Keratinocyte (primary cell): Measurements from ENCODE around the gene AUH. TPM values are rescaled to one million over a fixed set of nuclear protein-coding genes. Genes with fewer than 3 reads are reported as not detected.

Source experiments
- DNase-seq: peaks from one replicate; pipeline ENCODE4 v3.0.0-alpha.2; 2011; ENCODE audit warnings: low read depth, missing footprints, low spot score
- FAIRE-seq: peaks from 2 replicates; lab custom pipeline; 2011; peaks lifted over from hg19 to GRCh38; lab: Jason Lieb, UNC
- H2AFZ ChIP-seq: 2 replicates; pipeline ENCODE4 v1.6.0; 2012; ENCODE audit warnings: low read length, control low read depth, inconsistent platforms; ENCODE audit not compliant: control insufficient read depth
- H3K27ac ChIP-seq: 2 replicates; pipeline ENCODE4 v1.5.1; 2011; ENCODE audit warnings: low read length; ENCODE audit not compliant: control insufficient read depth, insufficient read depth
- H3K27me3 ChIP-seq: 3 replicates; pipeline ENCODE4 v1.6.0; 2011; ENCODE audit warnings: low read length; ENCODE audit not compliant: control insufficient read depth, insufficient read depth; ENCODE audit errors: extremely low read depth
- H3K36me3 ChIP-seq, 2 experiments: 2 replicates in 1 of 2; 3 replicates in 1 of 2; pipeline ENCODE4 v1.5.1; 2011; ENCODE audit warnings: low read length in 2 of 2, mild to moderate bottlenecking in 1 of 2; ENCODE audit not compliant: control insufficient read depth in 2 of 2, insufficient read depth in 2 of 2; ENCODE audit errors: extremely low read depth in 1 of 2
- H3K4me1 ChIP-seq: 3 replicates; pipeline ENCODE4 v1.5.1; 2011; ENCODE audit warnings: low read length; ENCODE audit not compliant: control insufficient read depth, insufficient read depth; ENCODE audit errors: extremely low read depth
- H3K4me2 ChIP-seq: 3 replicates; pipeline ENCODE4 v1.6.0; 2011; ENCODE audit warnings: low read depth, low read length; ENCODE audit not compliant: control insufficient read depth, insufficient read depth; ENCODE audit errors: extremely low read depth
- H3K4me3 ChIP-seq, 3 experiments: fragments of 200-600 bp in 1 of 3; sonication (generic) in 1 of 3; 2 replicates in 2 of 3; 3 replicates in 1 of 3; pipeline ENCODE4 v1.5.1; 2011 to 2016; ENCODE audit warnings: low read length in 3 of 3, mild to moderate bottlenecking in 3 of 3, control low read depth in 2 of 3, inconsistent platforms in 1 of 3, low read depth in 1 of 3, mixed read lengths in 1 of 3, mixed run types in 1 of 3, moderate library complexity in 1 of 3; ENCODE audit not compliant: control insufficient read depth in 2 of 3, insufficient read depth in 2 of 3; ENCODE audit errors: extremely low read depth in 1 of 3
- H3K79me2 ChIP-seq: 2 replicates; pipeline ENCODE4 v1.6.0; 2012; ENCODE audit warnings: low read length; ENCODE audit not compliant: control insufficient read depth, insufficient read depth
- H3K9ac ChIP-seq: 3 replicates; pipeline ENCODE4 v1.6.0; 2011; ENCODE audit warnings: low read length; ENCODE audit not compliant: control insufficient read depth, insufficient read depth; ENCODE audit errors: extremely low read depth
- H3K9me1 ChIP-seq: 3 replicates; pipeline ENCODE4 v1.6.0; 2011; ENCODE audit warnings: low read length; ENCODE audit not compliant: control insufficient read depth, insufficient read depth; ENCODE audit errors: extremely low read depth
- H3K9me3 ChIP-seq: 2 replicates; pipeline ENCODE4 v1.5.1; 2012; ENCODE audit warnings: low read depth, low read length; ENCODE audit not compliant: control insufficient read depth
- H4K20me1 ChIP-seq: 3 replicates; pipeline ENCODE4 v1.6.0; 2011; ENCODE audit warnings: low read length; ENCODE audit not compliant: control insufficient read depth, insufficient read depth; ENCODE audit errors: extremely low read depth
- CTCF ChIP-seq, 3 experiments: IDR thresholded peaks in 1 of 3; conservative IDR thresholded peaks in 1 of 3; optimal IDR thresholded peaks in 1 of 3; 2 replicates in 2 of 3; 3 replicates in 1 of 3; pipeline versions ENCODE3 to v1.5.1; 2011; ENCODE audit warnings: low read length in 3 of 3, mild to moderate bottlenecking in 3 of 3, moderate library complexity in 2 of 3, control low read depth in 1 of 3, inconsistent platforms in 1 of 3; ENCODE audit not compliant: insufficient read depth in 2 of 3; ENCODE audit errors: extremely low read depth in 1 of 3
- EZH2 ChIP-seq: IDR thresholded peaks from one replicate; pipeline ENCODE4 v1.6.1; 2012; ENCODE audit warnings: inconsistent platforms, mild to moderate bottlenecking, low read length, moderate library complexity
- dilution Hi-C: fragments of 300-500 bp; cut with MboI; formaldehyde crosslinking; loops from one replicate; pipeline ENCODE4 v1.7.0; 2020; ENCODE audit warnings: low sequenced_read_pairs; ENCODE audit not compliant: extremely low pct_ligation_motif_present
- polyA plus RNA-seq, 5 experiments: library from polyadenylated mRNA; depleted of rRNA in 3 of 5; stranded (reverse) in 3 of 5; stranded (forward) in 1 of 5; unstranded in 1 of 5; fragments of >200 nt; gene quantifications; 1 replicate in 1 of 5; 2 replicates in 3 of 5; 3 replicates in 1 of 5; pipeline versions ENCODE4 v1.2.1 to v1.2.3, GENCODE V29; 2011 to 2012; ENCODE audit warnings: missing spikeins in 2 of 5, low read depth in 1 of 5, low replicate concordance in 1 of 5

The AUH gene
- polyA plus RNA-seq, 1 donor (not counting 4 experiments of a cell fraction or from before 2014, with no cell fraction given) = 5.5 TPM

GRCh38 chr9:91210318-91210717 lies 151.4 kb downstream of the AUH start:
- Histone ChIP-seq H3K9me1 (no peaks in the 10 kb centered on the region), H3K4me3 (no peak overlapping the region), H3K9me3 (no peaks in the 10 kb centered on the region), H3K36me3 (no peaks in the 10 kb centered on the region), H3K79me2 (no peaks in the 10 kb centered on the region), H3K27ac (no peak overlapping the region), H3K4me2 (no peak overlapping the region), H4K20me1 (no peaks in the 10 kb centered on the region), H2AFZ (no peak overlapping the region), H3K4me1 (no peaks in the 10 kb centered on the region), H3K9ac (no peak overlapping the region), H3K27me3 (no peaks in the 10 kb centered on the region)
- FAIRE-seq (no peak), DNase-seq (no peak)
- dilution Hi-C loops = no loop called here
- no peak for TF ChIP-seq CTCF (optimal IDR thresholded peaks at IDR 0.05 in 1 of 3, IDR thresholded peaks at IDR 0.05 in 1 of 3, conservative IDR thresholded peaks at IDR 0.05 in 1 of 3; ENCODE audit: extremely low read depth in 1 of 3, insufficient read depth in 2 of 3, low read length in 3 of 3)
- no peak for TF ChIP-seq EZH2

DNA sequence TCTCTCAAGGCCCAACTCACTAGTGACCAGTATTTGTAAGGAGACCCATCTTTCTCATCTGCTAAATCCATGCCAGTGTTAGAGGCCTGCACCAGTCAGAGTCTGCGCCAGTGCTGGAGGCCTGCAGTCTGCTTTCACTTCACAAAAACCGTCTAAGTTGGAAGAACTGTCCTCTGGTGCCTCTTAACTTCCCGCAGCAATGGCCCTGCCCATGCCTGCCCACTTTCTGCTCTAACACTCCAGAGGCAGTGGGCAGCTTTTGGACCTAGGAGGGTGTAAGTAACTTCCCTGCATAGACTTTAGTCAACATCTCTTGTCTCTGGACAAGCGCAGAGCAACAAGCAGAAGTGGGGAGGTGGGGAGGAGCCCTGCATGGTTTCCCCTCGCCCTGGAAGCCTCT lies 152.9 kb downstream of the AUH start:
- Histone ChIP-seq H3K27me3 (no peaks in the 10 kb centered on the region), H3K4me3 (no peak overlapping the region), H2AFZ (no peak overlapping the region), H3K4me2 (no peak overlapping the region), H4K20me1 (no peaks in the 10 kb centered on the region), H3K9ac (no peak overlapping the region), H3K27ac (no peak overlapping the region), H3K36me3 (no peaks in the 10 kb centered on the region), H3K9me1 (no peaks in the 10 kb centered on the region), H3K9me3 (no peaks in the 10 kb centered on the region), H3K79me2 (no peaks in the 10 kb centered on the region), H3K4me1 (no peaks in the 10 kb centered on the region)
- TF ChIP-seq CTCF (optimal IDR thresholded peaks at IDR 0.05 in 1 of 3, IDR thresholded peaks at IDR 0.05 in 1 of 3, conservative IDR thresholded peaks at IDR 0.05 in 1 of 3; ENCODE audit: extremely low read depth in 1 of 3, insufficient read depth in 2 of 3, low read length in 3 of 3) (no peak), EZH2 (no peak)
- dilution Hi-C loops = no loop called here
- no peak for DNase-seq
- no peak for FAIRE-seq
